ENCODE data around the gene IGSF10. TPM values are rescaled to one million over a fixed set of nuclear protein-coding genes. Genes with fewer than 3 reads are reported as not detected.

IGSF10 gene
- total RNA-seq, 3 donors from 2014 or later = 7.9 to 15.5 (median 14.4) TPM

DNA sequence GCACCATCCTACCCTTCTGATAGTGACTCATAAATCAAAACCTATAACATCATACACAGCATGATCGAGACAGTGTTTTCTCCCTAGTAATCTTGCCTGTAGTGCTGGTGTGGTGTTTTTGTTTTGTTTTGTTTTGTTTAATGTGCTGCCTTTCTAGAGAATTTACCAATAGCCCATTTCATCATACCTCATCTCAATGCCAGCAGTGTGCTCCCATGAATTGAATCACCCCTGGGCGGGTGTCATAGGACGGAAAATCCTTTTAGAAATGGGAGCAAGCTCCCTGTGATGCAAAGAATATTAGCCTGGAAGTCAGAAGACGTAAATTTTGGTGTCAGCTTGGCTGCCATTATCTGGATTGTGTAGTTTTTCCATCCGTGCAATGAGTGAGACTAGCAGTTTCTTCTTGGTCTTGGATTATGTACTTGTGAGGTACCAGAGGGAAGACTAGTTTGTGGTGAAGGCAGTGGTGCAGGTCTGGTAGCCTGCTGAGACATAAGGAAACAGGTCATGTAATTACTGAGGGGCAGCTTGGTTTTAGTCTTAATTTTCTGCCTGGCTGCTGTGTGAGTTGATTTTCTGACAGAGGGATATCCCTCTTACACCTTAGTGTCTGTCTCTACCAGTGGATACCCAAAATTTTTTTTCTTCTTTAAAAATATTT lies 29.9 kb downstream of the IGSF10 start:
- H3K9me3 ChIP-seq = no peaks in the 10 kb centered on the region
- intact Hi-C loops (cut with DNase I; ENCODE audit: low total_unique reads) = no loop called here
- H3K27me3 ChIP-seq = no peaks in the 10 kb centered on the region
- no peaks in the 10 kb centered on the region for H3K4me1 ChIP-seq
- H3K4me3 ChIP-seq = no peak overlapping the region
- no peak overlapping the region for H3K27ac ChIP-seq
- no peaks in the 10 kb centered on the region for H3K36me3 ChIP-seq
- TF ChIP-seq, protein P1, sequence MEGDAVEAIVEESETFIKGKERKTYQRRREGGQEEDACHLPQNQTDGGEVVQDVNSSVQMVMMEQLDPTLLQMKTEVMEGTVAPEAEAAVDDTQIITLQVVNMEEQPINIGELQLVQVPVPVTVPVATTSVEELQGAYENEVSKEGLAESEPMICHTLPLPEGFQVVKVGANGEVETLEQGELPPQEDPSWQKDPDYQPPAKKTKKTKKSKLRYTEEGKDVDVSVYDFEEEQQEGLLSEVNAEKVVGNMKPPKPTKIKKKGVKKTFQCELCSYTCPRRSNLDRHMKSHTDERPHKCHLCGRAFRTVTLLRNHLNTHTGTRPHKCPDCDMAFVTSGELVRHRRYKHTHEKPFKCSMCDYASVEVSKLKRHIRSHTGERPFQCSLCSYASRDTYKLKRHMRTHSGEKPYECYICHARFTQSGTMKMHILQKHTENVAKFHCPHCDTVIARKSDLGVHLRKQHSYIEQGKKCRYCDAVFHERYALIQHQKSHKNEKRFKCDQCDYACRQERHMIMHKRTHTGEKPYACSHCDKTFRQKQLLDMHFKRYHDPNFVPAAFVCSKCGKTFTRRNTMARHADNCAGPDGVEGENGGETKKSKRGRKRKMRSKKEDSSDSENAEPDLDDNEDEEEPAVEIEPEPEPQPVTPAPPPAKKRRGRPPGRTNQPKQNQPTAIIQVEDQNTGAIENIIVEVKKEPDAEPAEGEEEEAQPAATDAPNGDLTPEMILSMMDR (IDR thresholded peaks at IDR 0.05) = no peak
- TF ChIP-seq POLR2AphosphoS5 (IDR thresholded peaks at IDR 0.05) = no peak
- no peak for TF ChIP-seq POLR2A (IDR thresholded peaks at IDR 0.05)
- no peak for DNase-seq (ENCODE audit: low spot score in 2 of 2)

DNA sequence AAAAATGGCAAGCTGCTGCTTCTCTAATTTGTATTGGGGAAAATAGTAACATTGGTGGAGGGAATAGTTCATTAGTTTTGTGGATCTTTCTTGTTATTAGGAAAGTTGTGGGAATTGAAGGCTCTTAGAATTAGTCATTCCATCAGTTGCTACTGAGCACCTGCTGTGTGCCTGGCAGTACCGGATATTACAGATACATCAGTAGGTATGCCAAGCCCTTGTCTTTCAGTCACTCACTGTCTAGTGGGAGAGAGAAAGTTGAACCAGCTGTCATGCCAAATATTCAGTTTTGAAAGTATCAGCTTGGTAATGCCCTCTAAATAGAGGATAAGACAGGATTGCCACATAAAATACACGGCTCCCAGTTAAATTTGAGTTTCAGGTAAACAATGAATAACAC lies 32.5 kb downstream of the IGSF10 start:
- intact Hi-C loops (cut with DNase I; ENCODE audit: low total_unique reads) = loop anchor here (10.0 kb wide), 1 partner anchor 1124 kb away; no protein-coding TSS in a partner anchor
- Histone ChIP-seq H3K27ac (no peak overlapping the region), H3K27me3 (no peaks in the 10 kb centered on the region), H3K4me3 (no peak overlapping the region), H3K36me3 (no peaks in the 10 kb centered on the region), H3K4me1 (no peaks in the 10 kb centered on the region), H3K9me3 (no peaks in the 10 kb centered on the region)
- TF ChIP-seq POLR2A (IDR thresholded peaks at IDR 0.05) = no peak
- TF ChIP-seq, protein P1 (IDR thresholded peaks at IDR 0.05) = no peak
- no peak for DNase-seq (ENCODE audit: low spot score in 2 of 2)

DNA sequence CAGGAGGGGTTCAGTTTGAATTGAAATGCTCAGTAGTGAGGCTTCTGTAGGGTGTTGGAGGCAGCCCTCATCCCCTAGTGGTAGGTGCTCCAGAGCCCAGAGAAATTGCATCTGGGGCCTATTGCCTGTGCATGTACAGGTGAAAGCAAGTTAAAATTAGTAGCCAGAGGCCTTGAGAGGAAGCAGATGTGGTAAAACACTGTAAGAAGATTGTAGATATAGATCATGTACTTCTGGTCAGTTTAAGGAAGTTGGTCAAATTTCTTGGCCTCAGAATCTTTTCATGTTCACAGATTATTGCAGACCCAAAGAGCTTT lies 34.6 kb downstream of the IGSF10 start:
- no peak overlapping the region for H3K4me3 ChIP-seq
- no peak for TF ChIP-seq POLR2A (IDR thresholded peaks at IDR 0.05)
- TF ChIP-seq, protein P1 (IDR thresholded peaks at IDR 0.05) = no peak
- no peak for TF ChIP-seq POLR2AphosphoS5 (IDR thresholded peaks at IDR 0.05)
- DNase-seq (ENCODE audit: low spot score in 2 of 2) = no peak
- intact Hi-C loops (cut with DNase I; ENCODE audit: low total_unique reads) = loop anchor here (10.0 kb wide), 1 partner anchor 1121 kb away; no protein-coding TSS in a partner anchor
- H3K36me3 ChIP-seq = no peaks in the 10 kb centered on the region
- H3K27me3 ChIP-seq = no peaks in the 10 kb centered on the region
- H3K9me3 ChIP-seq = no peaks in the 10 kb centered on the region
- H3K27ac ChIP-seq = no peak overlapping the region
- no peaks in the 10 kb centered on the region for H3K4me1 ChIP-seq

DNA sequence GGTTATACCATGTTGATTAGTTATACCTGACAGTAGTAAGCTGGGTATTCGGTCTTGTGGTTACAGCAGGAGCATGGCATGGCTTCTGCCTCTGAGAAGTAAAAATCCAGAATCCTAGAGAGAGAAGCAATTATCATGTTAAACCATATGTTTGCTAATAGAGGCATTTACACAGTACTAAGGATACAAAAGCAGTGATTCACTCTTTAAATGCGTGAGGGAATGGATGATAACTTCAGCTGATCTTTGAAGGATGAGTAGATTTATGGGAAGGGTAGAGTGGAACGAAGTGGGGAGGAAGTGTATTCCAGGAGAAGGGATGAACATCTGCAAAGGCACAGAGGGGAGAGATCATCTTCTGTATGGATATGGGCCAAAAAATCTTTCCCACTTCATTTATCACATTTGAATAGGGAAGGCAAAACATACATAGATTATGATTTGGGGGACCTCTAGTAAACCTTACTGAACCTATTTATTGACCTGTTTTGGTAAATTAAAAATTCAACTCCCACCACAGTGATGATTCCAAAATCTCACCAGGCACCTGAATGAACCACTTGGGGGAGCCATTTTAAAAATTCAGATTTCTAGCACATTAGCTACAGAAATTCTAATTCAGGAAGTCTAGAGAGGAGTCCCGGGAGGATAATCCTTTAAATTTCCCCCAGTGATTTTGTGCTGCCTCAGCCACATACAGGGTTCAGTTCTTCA lies 35.1 kb downstream of the IGSF10 start:
- DNase-seq (ENCODE audit: low spot score in 2 of 2) = no peak
- Histone ChIP-seq H3K9me3 (no peaks in the 10 kb centered on the region), H3K4me3 (no peak overlapping the region), H3K27me3 (no peaks in the 10 kb centered on the region), H3K4me1 (no peaks in the 10 kb centered on the region), H3K36me3 (no peaks in the 10 kb centered on the region), H3K27ac (no peak overlapping the region)
- intact Hi-C loops (cut with DNase I; ENCODE audit: low total_unique reads) = loop anchor here (10.0 kb wide), 1 partner anchor 1121 kb away; no protein-coding TSS in a partner anchor
- TF ChIP-seq, protein P1 (IDR thresholded peaks at IDR 0.05) = no peak
- no peak for TF ChIP-seq POLR2AphosphoS5 (IDR thresholded peaks at IDR 0.05)
- TF ChIP-seq POLR2A (IDR thresholded peaks at IDR 0.05) = no peak

DNA sequence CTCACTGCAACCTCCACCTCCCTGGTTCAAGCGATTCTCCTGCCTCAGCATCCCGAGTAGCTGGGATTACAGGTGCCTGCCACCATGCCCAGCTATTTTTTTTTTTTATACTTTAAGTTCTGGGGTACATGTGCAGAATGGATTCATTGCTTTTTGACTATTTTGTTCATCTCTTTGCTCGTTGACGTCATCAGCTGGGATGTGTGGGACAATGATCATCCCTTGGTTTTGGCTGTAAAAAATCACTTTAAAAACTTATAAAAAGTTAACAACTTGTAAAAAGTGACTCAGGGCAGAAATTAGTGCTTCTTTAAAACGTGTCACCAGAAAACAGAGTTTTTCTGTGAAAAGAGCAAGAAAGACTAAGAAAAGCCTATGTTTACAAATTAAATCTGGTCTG lies 37.8 kb downstream of the IGSF10 start:
- Histone ChIP-seq H3K27me3 (no peaks in the 10 kb centered on the region), H3K36me3 (no peaks in the 10 kb centered on the region), H3K4me3 (no peak overlapping the region), H3K27ac (no peak overlapping the region), H3K9me3 (no peaks in the 10 kb centered on the region), H3K4me1 (no peaks in the 10 kb centered on the region)
- no peak for DNase-seq (ENCODE audit: low spot score in 2 of 2)
- TF ChIP-seq POLR2A (IDR thresholded peaks at IDR 0.05) (no peak), POLR2AphosphoS5 (IDR thresholded peaks at IDR 0.05) (no peak)
- TF ChIP-seq, protein P1 (IDR thresholded peaks at IDR 0.05) = no peak
- intact Hi-C loops (cut with DNase I; ENCODE audit: low total_unique reads) = loop anchor here (5.0 to 10.0 kb wide), 2 partner anchors 811 to 1118 kb away; no protein-coding TSS in a partner anchor
